ENCODE measurements around the gene SLC29A1.

SLC29A1 gene

GRCh38 chr6:44245912-44246662 is 22.7 kb downstream of the SLC29A1 start:
- H3K9me3 ChIP-seq: no peaks in the 10 kb centered on the region
- peaks cover 0 to 36% (median 26%) of the 10 kb centered on the region in 4 donors for H3K4me1 ChIP-seq
- H3K36me3 ChIP-seq: peaks cover 23 to 27% (median 26%) of the 10 kb centered on the region in 3 donors
- no peaks in the 10 kb centered on the region for H3K27me3 ChIP-seq
- TF ChIP-seq CTCF (IDR thresholded peaks at IDR 0.05): no peak
- peak overlapping the region; percentile 71 to 74 for H3K4me3 ChIP-seq
- DNase-seq: peak; percentile 84 to 94
- intact Hi-C loops (cut with DNase I; ENCODE audit: low total_unique reads): no loop called here
- peak overlapping the region; percentile 97 to 98 for H3K27ac ChIP-seq

- H3K36me3 ChIP-seq: peaks cover 30 to 34% (median 33%) of the 10 kb centered on the region in 3 donors
- intact Hi-C loops (cut with DNase I; ENCODE audit: low total_unique reads): no loop called here
- TF ChIP-seq CTCF (IDR thresholded peaks at IDR 0.05): no peak
Measured at GRCh38 chr6:44246663-44247337, 23.4 kb downstream of the SLC29A1 start, which contains the start of gene HSP90AB1. Gene HSP90AB1, plus strand, starts transcription at chr6:44247101. Its CDS starts 1,529 bp downstream, at chr6:44248630.

GRCh38 chr6:44247338-44248302 is 24.2 kb downstream of the SLC29A1 start:
- TF ChIP-seq CTCF (IDR thresholded peaks at IDR 0.05): no peak
- peak; percentile 80 to 90 for DNase-seq
- H3K36me3 ChIP-seq: peaks cover 38 to 42% (median 41%) of the 10 kb centered on the region in 3 donors
- H3K4me3 ChIP-seq: peak overlapping the region; percentile 71 to 74
- intact Hi-C loops (cut with DNase I; ENCODE audit: low total_unique reads): no loop called here
- H3K27ac ChIP-seq: peak overlapping the region; percentile 97 to 98
- H3K27me3 ChIP-seq: no peaks in the 10 kb centered on the region
- no peaks in the 10 kb centered on the region for H3K9me3 ChIP-seq
- H3K4me1 ChIP-seq: peaks cover 0 to 37% (median 28%) of the 10 kb centered on the region in 4 donors

More at GRCh38 chr6:44246663-44247337, 23.4 kb downstream of the SLC29A1 start, which contains the start of gene HSP90AB1:
- DNase-seq: peak; percentile 98
- Histone ChIP-seq H3K27ac (peak within 1 kb of the TSS; percentile 97 to 98), H3K4me3 (peak within 1 kb of the TSS; percentile 71 to 74), H3K9me3 (no peaks in the 10 kb centered on the region), H3K4me1 (peaks cover 0 to 37% (median 28%) of the 10 kb centered on the region in 4 donors), H3K27me3 (no peaks in the 10 kb centered on the region)

DNA sequence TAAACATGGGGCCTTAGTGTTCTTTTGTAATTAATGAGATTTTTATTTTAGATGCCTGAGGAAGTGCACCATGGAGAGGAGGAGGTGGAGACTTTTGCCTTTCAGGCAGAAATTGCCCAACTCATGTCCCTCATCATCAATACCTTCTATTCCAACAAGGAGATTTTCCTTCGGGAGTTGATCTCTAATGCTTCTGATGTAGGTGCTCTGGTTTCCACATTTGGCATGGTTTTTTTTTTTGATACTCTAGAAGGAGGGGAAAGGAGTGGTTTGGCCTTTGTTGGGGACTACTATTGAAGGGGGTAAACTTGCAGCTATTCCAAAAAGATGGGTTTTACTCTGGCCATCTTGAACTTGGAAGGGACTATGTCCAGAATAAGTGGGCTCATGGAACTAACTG is 25.2 kb downstream of the SLC29A1 start:
- Histone ChIP-seq H3K9me3 (no peaks in the 10 kb centered on the region), H3K36me3 (peaks cover 48 to 51% (median 51%) of the 10 kb centered on the region in 3 donors), H3K27me3 (no peaks in the 10 kb centered on the region), H3K27ac (peak overlapping the region; percentile 97 to 98), H3K4me3 (peak overlapping the region; percentile 71 to 74), H3K4me1 (peaks cover 0 to 37% (median 28%) of the 10 kb centered on the region in 4 donors)
- DNase-seq: no peak
- intact Hi-C loops (cut with DNase I; ENCODE audit: low total_unique reads): no loop called here
- no peak for TF ChIP-seq CTCF (IDR thresholded peaks at IDR 0.05)

All from tibial artery (tissue), 4 donors.